HG03095 (cell line): Measurements from ENCODE around the gene CD47.
A peak's percentile ranks its signal among the peaks of the same experiment; 100 is the strongest.

Experiments
- ATAC-seq: cut with Tn5 transposase; IDR thresholded peaks from one replicate; pipeline ENCODE4 v1.9.1; 2021; ENCODE audit warnings: moderate library complexity; ENCODE audit not compliant: unreplicated experiment

The CD47 gene

DNA sequence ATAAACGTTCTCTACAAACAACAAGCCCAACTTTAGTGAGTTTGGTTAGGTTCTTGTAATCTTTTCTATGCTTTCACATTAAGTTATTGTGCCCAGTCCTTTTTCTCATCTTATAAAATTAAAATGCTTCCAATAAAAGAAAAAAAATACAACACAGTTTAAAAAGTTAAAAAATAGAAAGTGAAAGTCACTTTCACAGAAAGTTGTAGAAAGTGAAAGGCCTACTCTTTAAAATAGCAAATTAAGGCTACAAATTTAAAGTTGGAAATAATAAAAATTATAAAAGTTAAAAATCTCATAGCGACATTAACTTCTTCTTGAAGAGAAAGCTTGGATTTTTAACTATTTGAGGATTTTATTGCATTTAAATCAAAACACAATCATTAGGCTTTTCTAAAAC lies 35.9 kb downstream of the CD47 start:
- ATAC-seq = no peak

DNA sequence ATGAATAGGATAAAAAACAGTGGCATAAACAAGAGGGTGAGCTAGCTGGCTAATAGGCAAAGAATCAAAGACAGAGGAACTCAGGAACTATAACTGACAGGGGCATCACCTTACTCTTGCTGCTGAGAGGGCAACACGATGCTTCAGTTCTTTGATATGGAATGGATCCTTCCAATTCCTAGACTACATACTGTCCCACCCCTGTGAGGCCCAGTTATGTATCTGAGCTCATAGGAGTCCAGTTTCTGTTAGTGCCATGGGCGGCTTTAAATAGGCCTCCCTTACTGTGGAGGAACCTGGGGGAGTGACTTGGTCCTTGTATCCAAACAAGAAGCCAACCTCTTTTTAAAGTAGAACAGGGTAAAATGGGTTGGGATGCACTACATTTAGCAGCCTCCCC lies 37.3 kb downstream of the CD47 start:
- ATAC-seq = no peak

DNA sequence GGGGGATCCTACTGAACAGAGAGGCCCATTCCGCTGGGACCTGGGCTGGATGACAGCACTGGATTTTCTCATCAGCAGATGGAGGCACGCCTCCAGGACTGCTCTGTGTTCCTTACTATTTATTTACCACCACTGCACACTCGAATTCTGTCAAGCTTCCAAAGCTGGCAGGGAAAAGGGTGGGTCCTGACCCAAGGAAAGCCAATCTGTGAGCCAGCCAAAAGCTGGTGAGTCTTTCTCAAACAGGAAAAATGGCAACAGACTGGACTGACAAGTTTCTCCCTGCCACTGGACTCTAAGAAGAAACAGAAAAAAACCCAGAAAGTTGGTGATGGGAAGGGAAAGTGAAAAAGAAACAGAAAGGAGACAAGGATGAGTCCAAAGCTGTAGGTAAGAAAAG lies 37.8 kb downstream of the CD47 start:
- no peak for ATAC-seq

DNA sequence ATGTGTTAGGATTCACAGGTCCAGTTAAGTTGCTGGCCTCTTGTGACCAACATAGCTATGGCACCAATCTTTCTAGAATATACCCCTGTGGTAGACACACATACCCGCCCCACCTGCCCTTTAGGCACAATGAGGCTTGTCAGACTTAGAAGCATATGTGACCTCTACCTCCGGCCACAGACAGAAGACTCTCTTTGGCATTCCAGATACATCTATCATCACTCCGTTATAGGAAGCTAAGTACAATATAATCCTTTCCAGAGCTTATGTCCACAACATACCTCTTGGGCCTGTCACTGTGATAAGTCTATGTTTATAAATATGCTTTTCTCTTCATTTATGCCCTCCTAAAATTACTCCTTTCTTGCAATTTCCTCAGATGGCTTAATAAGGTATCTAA lies 39.8 kb downstream of the CD47 start:
- no peak for ATAC-seq

DNA sequence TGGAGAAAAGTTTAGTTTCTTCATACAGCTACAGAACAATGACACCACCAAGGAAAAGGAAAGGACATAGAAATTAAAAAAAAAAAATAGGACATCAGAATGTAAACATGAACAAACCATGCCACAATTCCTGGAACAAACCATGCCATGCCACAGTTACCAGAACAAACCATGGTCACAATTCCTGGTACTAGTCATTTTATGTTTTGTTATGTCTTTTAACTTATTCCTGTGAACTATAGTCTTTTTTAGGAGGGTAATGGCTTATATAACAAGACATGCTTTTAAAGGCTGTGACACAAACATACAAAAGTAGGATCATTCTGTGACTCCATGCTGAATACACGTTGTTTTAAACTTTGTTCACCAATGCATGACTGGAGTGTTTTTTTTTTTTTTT lies 42.8 kb downstream of the CD47 start:
- no peak for ATAC-seq

DNA sequence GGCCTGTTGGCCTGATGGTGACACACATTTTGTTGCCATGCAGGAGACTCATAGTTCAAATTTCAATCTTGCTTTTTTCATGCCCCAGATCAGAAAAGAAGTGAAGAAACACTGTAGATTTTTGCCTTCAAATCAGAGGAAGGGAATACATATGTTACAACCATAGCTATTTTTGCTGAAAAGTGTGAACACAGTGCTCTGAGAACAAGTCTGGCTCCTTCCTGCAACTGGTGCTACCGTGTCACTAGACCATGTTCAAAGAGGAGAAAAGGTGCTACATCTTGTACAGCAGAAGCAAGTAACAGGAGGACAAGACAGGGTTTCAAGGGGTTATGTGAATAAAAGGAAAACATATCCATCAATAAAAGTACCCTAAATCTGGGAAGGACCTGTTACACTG lies 44.6 kb downstream of the CD47 start:
- ATAC-seq = no peak

DNA sequence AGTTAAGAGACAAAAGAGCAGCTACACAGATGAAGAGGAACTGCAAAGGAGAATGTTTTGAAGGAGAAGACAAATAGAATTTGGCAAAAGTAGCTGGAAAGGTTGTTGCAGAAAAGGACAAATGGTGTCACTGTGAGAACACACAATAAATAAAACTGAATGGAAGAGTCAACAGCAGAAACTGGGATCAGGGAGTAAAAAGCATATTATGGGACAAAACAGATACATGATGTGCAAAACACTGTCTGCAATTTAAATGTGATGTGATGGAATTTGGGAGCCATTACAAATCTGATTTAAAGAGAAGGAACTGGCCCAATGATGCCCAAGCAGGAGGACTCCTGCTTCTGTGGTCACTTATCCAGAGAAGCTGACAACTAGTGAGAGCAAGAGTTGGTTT lies 46.1 kb downstream of the CD47 start:
- ATAC-seq = no peak

DNA sequence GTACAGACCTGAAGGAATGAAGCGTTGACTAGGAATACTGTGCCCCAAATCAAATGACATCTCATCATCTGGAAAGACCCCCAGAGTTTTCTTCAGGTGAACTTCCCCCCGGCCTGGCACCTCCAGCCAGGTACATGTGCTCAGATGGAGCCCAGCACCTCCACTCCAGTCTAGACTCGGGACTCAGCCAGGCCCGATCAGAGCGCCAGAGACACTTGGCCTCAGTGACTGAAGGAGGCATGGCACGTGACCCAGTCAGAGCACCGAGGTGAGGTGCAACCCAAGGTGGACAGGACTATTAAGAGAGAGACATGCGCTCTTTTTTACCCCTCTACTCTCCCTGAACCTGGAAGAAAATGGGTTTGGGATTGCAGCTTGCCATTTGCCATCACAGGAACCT lies 48.5 kb downstream of the CD47 start:
- no peak for ATAC-seq

DNA sequence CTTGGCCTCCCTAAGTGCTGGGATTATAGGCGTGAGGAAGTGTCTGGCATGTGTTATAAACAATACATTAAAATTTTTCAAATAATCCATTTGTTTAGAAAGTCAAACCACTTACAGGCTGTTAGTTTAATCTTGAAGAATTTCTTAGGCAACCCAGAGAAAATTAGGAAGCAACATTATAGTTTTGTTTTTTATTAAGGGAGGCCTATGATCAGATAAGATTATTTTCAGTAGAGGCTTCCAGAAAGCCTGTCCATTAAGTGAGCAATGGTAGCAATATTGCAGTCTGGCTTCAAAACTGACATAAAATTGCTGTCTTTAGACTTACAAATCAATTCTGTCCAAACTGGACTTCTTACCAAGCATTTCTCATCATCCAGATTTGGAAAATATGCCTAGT lies 49.6 kb downstream of the CD47 start:
- ATAC-seq = no peak

DNA sequence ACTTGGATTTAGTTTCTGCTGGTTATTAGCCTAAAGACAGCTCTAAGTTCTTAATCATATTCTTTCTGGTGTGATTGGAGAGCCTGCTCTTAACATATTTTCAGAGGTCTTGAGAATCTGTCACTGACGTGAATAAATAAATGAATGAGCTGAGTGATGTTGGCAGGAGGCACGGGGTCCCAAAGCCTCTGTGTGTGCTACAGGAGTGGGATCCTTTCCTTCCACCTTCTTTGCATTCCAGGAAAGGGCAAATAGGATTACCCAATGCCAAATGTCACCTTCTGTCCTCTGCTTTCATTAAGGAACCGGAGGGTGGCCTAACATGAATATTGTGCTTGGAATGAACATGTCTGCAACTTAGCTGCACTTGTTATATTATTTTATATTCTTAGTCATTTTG lies 53.1 kb downstream of the CD47 start:
- no peak for ATAC-seq

DNA sequence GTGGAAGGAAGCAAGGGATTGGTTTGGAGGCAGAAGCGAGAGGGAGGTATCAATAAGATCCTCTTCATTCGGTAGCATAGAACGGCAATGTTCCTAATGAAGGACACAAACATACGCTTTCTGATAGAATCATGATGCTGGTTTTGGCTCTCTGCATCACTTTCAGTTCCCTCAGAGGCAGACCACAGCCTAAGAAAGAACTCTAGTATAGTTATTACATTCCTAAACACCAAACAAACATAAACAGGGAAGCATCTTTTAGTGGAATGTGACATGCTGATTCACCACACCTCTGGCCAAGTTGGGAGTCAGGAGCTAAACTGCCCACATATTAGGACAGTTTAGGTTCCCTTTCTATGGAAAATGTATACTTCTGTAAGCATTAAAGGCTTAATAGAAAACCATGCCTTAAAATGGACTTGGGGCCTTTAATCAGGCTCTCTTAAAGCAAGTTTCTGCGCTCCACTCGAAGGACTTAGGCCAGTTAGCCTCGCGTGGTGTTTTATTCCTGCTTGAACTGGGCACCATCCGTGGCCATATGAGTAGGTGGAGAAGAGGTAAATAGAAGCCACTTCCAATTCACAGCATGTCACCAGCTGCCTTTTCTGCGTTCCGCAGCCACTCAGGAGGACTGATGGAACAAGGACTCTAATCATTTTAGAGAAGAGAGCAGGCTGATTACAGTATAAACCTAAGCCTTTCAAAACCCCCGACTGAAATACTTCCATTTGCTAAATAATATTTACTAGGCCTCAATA lies 53.7 kb downstream of the CD47 start:
- ATAC-seq = peak; percentile 79

DNA sequence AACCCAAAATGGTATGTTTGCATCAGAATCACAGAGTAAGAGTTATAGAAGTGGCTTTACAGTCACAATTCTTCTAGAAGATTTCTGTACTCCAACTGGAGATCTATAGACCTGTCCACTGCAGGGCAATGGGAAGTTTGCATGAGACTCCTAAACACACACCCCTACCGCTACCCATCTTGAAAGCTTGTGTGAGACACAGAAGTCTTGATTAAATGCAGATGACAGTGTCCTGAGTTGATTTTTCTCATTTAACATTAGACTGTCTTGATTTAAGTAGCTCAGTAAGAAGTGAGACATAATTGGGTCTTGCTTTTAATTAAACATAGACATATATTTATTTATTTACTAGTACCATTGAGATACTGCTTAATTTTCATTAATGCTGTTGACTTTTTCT lies 54.4 kb downstream of the CD47 start:
- ATAC-seq = no peak

DNA sequence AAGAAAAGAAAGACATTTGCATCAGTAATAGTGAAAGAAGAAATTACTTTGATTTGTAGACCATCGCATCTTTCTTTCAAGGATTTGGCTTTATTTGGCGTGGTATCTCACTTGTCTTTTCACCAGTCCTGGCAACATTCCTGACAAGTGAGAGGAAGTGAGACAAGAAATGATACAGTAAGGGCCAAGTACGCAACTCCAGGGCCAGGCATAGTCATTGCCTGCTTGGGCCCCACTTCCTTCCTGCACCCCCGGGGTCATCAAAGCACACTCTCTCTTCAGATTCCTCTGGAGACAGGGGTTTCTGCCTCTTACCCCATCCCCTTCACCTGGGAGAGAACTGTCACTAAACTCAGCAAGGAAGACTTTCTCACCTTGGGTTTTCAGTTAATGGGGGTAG lies 55.1 kb downstream of the CD47 start:
- no peak for ATAC-seq

DNA sequence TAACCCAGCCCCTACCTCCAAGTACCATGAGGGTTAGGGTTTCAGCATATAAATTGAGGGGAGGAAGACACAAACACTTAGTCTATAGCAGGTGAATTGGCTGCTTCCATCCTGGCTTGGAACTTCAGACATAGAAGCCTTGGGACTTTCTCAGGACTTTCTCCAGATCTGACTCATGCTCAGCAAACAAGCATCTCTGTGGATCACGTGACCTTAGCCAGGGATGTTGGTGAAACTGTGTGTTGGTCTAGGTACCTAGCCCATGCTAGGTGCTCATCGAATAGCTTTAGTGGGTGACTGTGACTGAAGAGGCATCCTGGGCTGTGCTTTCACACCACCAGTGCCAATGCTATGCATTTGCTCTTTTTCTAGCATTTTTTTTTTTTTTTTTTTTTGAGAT lies 58.9 kb downstream of the CD47 start:
- ATAC-seq = no peak

DNA sequence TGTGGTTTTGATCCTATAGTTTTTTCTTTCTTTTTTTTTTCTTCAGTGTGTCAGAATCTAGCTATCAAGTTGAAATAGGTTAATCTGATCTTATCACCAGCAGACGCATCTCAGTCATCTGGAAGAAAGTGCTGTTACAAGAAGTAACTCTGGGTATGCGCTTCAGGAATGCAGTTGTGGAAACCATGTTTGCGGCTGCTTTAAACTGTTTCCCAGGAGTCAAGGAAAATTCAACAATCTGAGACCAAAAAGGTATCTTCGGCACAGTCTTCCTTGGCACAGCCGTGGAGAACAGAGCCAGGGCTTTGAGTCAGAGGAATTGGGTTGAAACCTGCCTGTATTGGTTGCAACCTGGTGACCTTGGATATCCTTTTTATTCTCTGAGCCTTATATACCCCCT lies 59.9 kb downstream of the CD47 start:
- ATAC-seq = no peak

DNA sequence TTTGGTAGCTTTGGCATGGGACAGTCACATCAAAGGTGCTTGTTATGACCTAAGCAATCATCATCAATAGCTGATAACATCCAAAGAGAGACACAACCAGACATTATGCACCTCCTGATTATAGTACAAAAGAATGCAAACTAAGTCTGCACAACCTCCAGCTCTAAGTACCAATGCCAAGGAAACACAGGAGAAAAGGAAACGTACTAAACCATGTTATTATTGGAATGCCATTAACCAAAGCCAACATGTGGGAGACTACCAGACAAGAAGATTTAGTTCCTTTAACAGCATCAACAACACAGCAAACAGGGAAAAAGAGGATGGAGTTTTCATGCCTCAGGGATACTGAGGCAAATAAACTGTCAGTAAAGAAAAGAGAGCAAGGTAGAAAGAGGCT lies 61.4 kb downstream of the CD47 start:
- no peak for ATAC-seq

DNA sequence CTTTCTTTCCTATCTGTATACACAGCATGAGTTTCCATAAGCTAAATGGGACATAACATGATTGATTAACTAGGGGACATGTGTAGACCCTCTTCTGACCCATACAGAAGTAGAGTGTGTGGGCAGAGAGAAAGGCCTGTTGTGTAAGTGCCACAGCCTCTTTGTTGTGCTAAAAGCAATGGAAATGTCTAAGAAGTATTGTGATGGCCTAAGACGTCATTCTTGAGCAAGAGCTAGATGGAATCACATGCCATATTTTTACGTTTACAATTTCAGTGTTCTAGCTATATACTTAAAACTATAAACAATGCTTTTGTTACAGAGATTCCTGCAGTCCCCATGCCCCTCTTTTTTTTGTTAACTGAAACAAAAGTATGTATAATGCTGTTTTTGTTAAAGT lies 61.9 kb downstream of the CD47 start:
- no peak for ATAC-seq

DNA sequence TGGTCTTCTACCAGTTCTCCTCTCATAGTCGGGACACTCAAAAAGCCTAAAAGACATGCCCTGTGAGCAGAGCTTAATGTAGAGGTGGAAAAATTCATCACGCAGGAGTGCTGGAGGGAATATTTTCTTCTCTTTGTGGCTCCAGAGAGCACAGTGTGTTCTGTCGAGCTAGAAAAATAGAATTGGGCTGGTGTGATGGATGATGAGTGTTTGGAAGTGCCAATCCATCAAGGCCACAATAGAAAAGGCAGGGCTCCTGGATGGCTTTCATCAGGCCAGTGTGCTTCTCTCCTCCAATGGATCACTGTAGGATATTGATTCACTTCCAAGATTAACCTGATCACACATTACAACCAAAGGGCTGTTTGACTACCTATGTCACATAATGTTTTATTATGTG lies 65.7 kb downstream of the CD47 start:
- no peak for ATAC-seq

DNA sequence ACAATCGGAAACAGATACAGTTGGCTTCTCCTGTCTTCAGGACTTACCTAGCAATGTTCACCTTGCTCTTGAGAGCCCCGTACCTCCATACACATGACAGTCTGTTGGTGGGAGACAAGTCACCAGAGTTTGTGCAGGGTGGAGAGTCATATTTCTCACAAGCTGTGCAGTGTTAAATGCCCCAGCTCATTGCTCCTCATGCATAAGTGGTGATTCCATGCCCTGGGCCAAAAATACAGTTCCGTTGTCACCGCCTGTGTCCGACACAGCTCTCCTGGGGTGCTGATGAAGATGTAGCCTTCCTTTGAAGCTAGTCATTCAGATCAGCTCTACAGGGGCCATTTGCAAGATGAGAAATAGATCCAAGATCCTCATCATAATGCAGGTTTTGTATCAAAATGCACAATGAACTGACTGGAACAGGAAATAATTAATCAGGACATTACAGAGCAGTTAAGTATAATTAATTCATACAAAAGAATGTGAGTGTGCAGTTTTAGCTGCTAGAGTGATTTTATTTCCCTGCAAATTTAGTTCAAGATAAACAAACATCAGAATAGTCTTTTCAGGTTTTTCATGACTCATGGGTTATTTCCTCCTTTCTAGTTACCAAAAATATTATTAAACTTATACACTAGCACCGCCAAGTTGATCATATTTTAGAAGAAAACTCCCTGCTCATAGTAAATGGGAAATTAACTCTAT lies 66.5 kb downstream of the CD47 start:
- ATAC-seq = no peak

DNA sequence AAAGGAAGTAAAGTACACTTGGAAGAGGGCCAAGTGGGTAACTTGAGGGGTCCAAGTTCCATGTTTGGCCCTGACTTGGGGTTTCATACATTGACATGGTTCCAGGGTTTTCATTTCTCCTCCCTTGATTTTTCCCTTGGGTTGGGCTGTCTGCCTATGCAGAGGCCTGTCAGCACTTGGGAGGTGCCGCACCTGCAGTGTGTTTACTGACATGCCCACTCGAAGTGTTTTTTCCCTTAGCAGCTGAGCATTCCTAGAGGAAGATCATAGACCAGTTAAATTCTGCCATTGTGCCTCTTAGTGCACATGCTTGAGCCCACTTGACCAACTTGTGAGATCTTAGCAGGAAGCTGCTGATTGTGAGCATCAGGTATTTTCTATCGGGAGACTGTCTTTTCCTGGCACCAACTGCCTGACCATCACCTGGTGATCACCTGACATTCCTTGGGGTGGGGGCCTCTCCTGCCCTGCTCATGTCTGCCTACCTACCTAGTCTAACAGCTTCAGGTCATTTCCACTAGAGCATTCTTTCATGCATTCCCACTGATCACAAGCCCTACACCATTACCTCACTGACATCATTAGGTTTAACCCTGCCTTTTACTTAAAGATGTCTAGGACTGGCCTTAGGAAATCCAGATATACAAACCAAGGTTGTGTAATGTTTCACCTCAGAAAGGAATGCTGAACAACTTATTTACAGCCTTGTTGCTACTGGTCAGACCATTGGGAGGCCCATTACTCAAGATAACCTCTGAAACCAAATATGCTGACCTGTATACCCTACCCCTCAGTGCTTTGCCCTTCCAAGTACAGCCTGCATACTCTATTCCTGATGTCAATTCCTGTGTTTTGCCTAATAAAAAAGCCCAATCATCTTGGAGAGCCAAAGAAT lies 68.3 kb downstream of the CD47 start:
- no peak for ATAC-seq

DNA sequence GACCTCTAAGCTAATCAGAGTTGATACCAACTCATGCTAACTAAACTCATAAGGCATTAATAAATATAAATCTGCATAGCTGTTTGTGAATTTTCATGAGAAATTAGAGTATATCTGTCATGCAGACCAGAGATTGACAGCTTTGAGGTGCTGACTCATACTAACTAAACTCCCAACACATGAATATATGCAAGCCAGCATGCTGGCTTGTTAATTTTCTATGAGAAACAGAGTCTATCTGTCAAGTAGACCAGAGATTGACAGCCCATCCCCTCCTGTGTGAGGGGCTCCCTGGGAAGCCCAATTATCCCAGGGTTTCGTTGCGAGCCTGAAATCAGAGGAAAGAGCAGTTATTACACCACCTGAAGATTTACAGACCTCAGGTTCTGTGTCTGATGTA lies 69.3 kb downstream of the CD47 start:
- no peak for ATAC-seq

DNA sequence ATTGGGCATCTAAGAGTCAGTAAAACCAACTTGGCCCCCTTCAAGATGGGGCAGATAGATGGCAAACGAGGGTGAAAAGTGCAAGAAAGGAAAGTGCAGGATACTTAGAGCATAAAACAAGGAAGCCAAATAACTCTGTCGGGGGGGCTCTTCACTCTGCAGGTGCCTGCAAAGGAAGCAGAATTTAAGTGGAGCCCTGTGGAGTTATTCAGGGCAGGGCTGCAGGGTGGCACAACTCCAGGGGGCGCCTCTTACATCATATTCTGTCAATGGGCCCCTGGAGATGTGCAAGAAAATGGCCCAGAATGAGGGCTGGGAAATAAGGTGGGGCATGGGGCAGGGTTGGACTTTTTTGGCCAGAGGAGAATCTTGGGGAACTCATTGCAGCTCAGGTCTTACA lies 69.7 kb downstream of the CD47 start:
- no peak for ATAC-seq
